ENCODE results near the gene KRTAP4-12. TPM values are rescaled to one million over a fixed set of nuclear protein-coding genes. Genes with fewer than 3 reads are reported as not detected.
"Not testable (repeated sequence)": the region's sequence is repeated elsewhere in the genome, so short reads cannot be mapped to it uniquely, and the experiment has no call there.

Gene KRTAP4-12
- total RNA-seq, 2 experiments from 2014 or later: not detected

GRCh38 chr17:41144846-41145245 lies 20.9 kb upstream of the KRTAP4-12 start:
- POLR2A ChIA-PET: no interaction called here

GRCh38 chr17:41141361-41141760 lies 17.4 kb upstream of the KRTAP4-12 start:
- no peak for DNase-seq
- no peak for ATAC-seq (ENCODE audit: low read depth)
- no peaks in the 10 kb centered on the region for H3K4me1 Mint-ChIP-seq
- peaks cover 2% of the 10 kb centered on the region for H3K27me3 Mint-ChIP-seq
- H3K36me3 Mint-ChIP-seq: peaks cover 7% of the 10 kb centered on the region
- peaks cover 29% of the 10 kb centered on the region for H3K9me3 Mint-ChIP-seq
- POLR2A ChIA-PET: no interaction called here
- no peak overlapping the region for H3K4me3 Mint-ChIP-seq
- no peak overlapping the region for H3K27ac Mint-ChIP-seq

More at GRCh38 chr17:41144846-41145245, 20.9 kb upstream of the KRTAP4-12 start:
- Mint-ChIP-seq H3K27me3 (peaks cover 2% of the 10 kb centered on the region), H3K27ac (no peak overlapping the region), H3K4me1 (no peaks in the 10 kb centered on the region), H3K9me3 (peaks cover 21% of the 10 kb centered on the region), H3K36me3 (peaks cover 5% of the 10 kb centered on the region), H3K4me3 (no peak overlapping the region)
- DNase-seq (no peak), ATAC-seq (ENCODE audit: low read depth) (no peak)

- no peak within 1 kb of the TSS for H3K4me3 Mint-ChIP-seq
- POLR2A ChIA-PET: no interaction called here
- no peaks in the 10 kb centered on the region for H3K4me1 Mint-ChIP-seq
These were observed 16.6 kb upstream of the KRTAP4-12 start, which contains the start of gene KRTAP4-6 for GRCh38 chr17:41140360-41141131. Gene KRTAP4-6 (minus strand): TSS chr17:41140544. CDS start chr17:41140487, 57 bp downstream.

GRCh38 chr17:41139865-41140264 lies 15.9 kb upstream of the KRTAP4-12 start:
- H3K4me3 Mint-ChIP-seq, H3K36me3 Mint-ChIP-seq, H3K27ac Mint-ChIP-seq: not testable (repeated sequence)

More at GRCh38 chr17:41140360-41141131, 16.6 kb upstream of the KRTAP4-12 start, which contains the start of gene KRTAP4-6:
- DNase-seq (no peak), ATAC-seq (ENCODE audit: low read depth) (no peak)
- peaks cover 7% of the 10 kb centered on the region for H3K36me3 Mint-ChIP-seq
- H3K9me3 Mint-ChIP-seq: peaks cover 29% of the 10 kb centered on the region
- H3K27me3 Mint-ChIP-seq: peaks cover 2% of the 10 kb centered on the region
- H3K27ac Mint-ChIP-seq: no peak within 1 kb of the TSS

GRCh38 chr17:41133880-41134735 lies 10.1 kb upstream of the KRTAP4-12 start:
- ATAC-seq (ENCODE audit: low read depth) (no peak), DNase-seq (no peak)
- Mint-ChIP-seq H3K4me3 (no peak overlapping the region), H3K36me3 (no peaks in the 10 kb centered on the region), H3K9me3 (peaks cover 5% of the 10 kb centered on the region), H3K27ac (no peak overlapping the region), H3K4me1 (peaks cover 5% of the 10 kb centered on the region), H3K27me3 (no peaks in the 10 kb centered on the region)
- POLR2A ChIA-PET: no interaction called here

More at GRCh38 chr17:41139865-41140264, 15.9 kb upstream of the KRTAP4-12 start:
- DNase-seq; H3K27me3 Mint-ChIP-seq; ATAC-seq (ENCODE audit: low read depth); POLR2A ChIA-PET; H3K4me1 Mint-ChIP-seq: not testable (repeated sequence)
- H3K9me3 Mint-ChIP-seq: peaks cover 29% of the 10 kb centered on the region

GRCh38 chr17:41131979-41132378 lies 8.0 kb upstream of the KRTAP4-12 start:
- no peaks in the 10 kb centered on the region for H3K36me3 Mint-ChIP-seq
- H3K4me3 Mint-ChIP-seq: no peak overlapping the region
- H3K27me3 Mint-ChIP-seq: peaks cover 2% of the 10 kb centered on the region
- no peaks in the 10 kb centered on the region for H3K9me3 Mint-ChIP-seq
- H3K4me1 Mint-ChIP-seq: peaks cover 5% of the 10 kb centered on the region
- H3K27ac Mint-ChIP-seq: no peak overlapping the region
- ATAC-seq (ENCODE audit: low read depth): no peak
- DNase-seq: no peak
- POLR2A ChIA-PET: no interaction called here

- H3K27ac Mint-ChIP-seq: no peak overlapping the region
- no peak for DNase-seq
- ATAC-seq (ENCODE audit: low read depth): no peak
- H3K4me1 Mint-ChIP-seq: peaks cover 10% of the 10 kb centered on the region
- H3K4me3 Mint-ChIP-seq: no peak overlapping the region
- POLR2A ChIA-PET: no interaction called here
- H3K27me3 Mint-ChIP-seq: peaks cover 2% of the 10 kb centered on the region
- peaks cover 2% of the 10 kb centered on the region for H3K9me3 Mint-ChIP-seq
- H3K36me3 Mint-ChIP-seq: no peaks in the 10 kb centered on the region
These were observed 3.4 kb upstream of the KRTAP4-12 start for GRCh38 chr17:41127371-41127770.

- Mint-ChIP-seq H3K9me3 (peaks cover 2% of the 10 kb centered on the region), H3K27ac (no peak overlapping the region), H3K4me3 (no peak overlapping the region), H3K27me3 (peaks cover 2% of the 10 kb centered on the region), H3K36me3 (no peaks in the 10 kb centered on the region), H3K4me1 (peaks cover 10% of the 10 kb centered on the region)
- DNase-seq: no peak
- no peak for ATAC-seq (ENCODE audit: low read depth)
- POLR2A ChIA-PET: interaction anchor here (0.6 kb wide), 1 partner anchor 564 kb away, joined by 3 read pairs; no protein-coding TSS in a partner anchor
These were observed 2.4 kb upstream of the KRTAP4-12 start for GRCh38 chr17:41126412-41126811.

- Mint-ChIP-seq H3K27me3 (peaks cover 2% of the 10 kb centered on the region), H3K4me1 (peaks cover 13% of the 10 kb centered on the region), H3K4me3 (no peak overlapping the region), H3K27ac (no peak overlapping the region), H3K9me3 (peaks cover 4% of the 10 kb centered on the region), H3K36me3 (peaks cover 1% of the 10 kb centered on the region)
- POLR2A ChIA-PET: no interaction called here
- no peak for DNase-seq
- ATAC-seq (ENCODE audit: low read depth): no peak
These were observed 1.1 kb upstream of the KRTAP4-12 start for GRCh38 chr17:41125064-41125463.

GRCh38 chr17:41123292-41123990 lies 541 bp downstream of the KRTAP4-12 start:
- DNase-seq; H3K27me3 Mint-ChIP-seq; ATAC-seq (ENCODE audit: low read depth); POLR2A ChIA-PET; H3K36me3 Mint-ChIP-seq; H3K4me3 Mint-ChIP-seq; H3K9me3 Mint-ChIP-seq: not testable (repeated sequence)
- Mint-ChIP-seq H3K27ac (peak overlapping the region; percentile 8), H3K4me1 (peaks cover 16% of the 10 kb centered on the region)

- ATAC-seq (ENCODE audit: low read depth) (no peak), DNase-seq (no peak)
- peaks cover 16% of the 10 kb centered on the region for H3K4me1 Mint-ChIP-seq
- H3K27ac Mint-ChIP-seq: no peak overlapping the region
- H3K4me3 Mint-ChIP-seq: no peak overlapping the region
- H3K27me3 Mint-ChIP-seq: peaks cover 2% of the 10 kb centered on the region
- peaks cover 1% of the 10 kb centered on the region for H3K36me3 Mint-ChIP-seq
- POLR2A ChIA-PET: no interaction called here
- peaks cover 6% of the 10 kb centered on the region for H3K9me3 Mint-ChIP-seq
These were observed 2.2 kb downstream of the KRTAP4-12 start for GRCh38 chr17:41121742-41122141.

- DNase-seq; ATAC-seq (ENCODE audit: low read depth); H3K27me3 Mint-ChIP-seq; H3K9me3 Mint-ChIP-seq; POLR2A ChIA-PET; H3K36me3 Mint-ChIP-seq: not testable (repeated sequence)
- peak overlapping the region; percentile 58 for H3K4me3 Mint-ChIP-seq
- peaks cover 15% of the 10 kb centered on the region for H3K4me1 Mint-ChIP-seq
- H3K27ac Mint-ChIP-seq: peak overlapping the region; percentile 61
These were observed 4.0 kb downstream of the KRTAP4-12 start for GRCh38 chr17:41119696-41120690.

All from activated naive CD8-positive, alpha-beta T cell treated with anti-CD3 and anti-CD28 coated beads, Interleukin-2, amount 10 ng/mL, durations not matched to agents 7 days and 5 days (primary cell).